Natural killer cell (primary cell): Measurements from ENCODE around the gene EHF. TPM values are rescaled to one million over a fixed set of nuclear protein-coding genes. Genes with fewer than 3 reads are reported as not detected.

Source experiments
- ATAC-seq, 3 donors: fragments of 150-1000 bp in 2 of 3; fragments of 200-7000 bp in 1 of 3; cut with Tn5 transposase; 1 replicate in 1 of 3; 2 replicates in 2 of 3; pipeline ENCODE4 v1.10.0; 2021; ENCODE audit warnings: mild to moderate bottlenecking in 2 of 3, moderate library complexity in 2 of 3
- DNase-seq, 2 donors: peaks; one replicate each; pipeline versions ENCODE4 v3.0.0 to v3.0.0-alpha.2; 2013 to 2021; ENCODE audit warnings: mixed read lengths in 1 of 2
- H3K27ac ChIP-seq: one replicate; pipeline ENCODE4 v1.5.1; 2013; ENCODE audit warnings: mild to moderate bottlenecking, low read length
- H3K27me3 ChIP-seq: one replicate; pipeline ENCODE4 v1.6.1; 2013; ENCODE audit warnings: low read length; ENCODE audit not compliant: control insufficient read depth, insufficient read depth
- H3K36me3 ChIP-seq: one replicate; pipeline ENCODE4 v1.6.1; 2013; ENCODE audit warnings: low read length; ENCODE audit not compliant: control insufficient read depth, insufficient read depth
- H3K4me1 ChIP-seq: one replicate; pipeline ENCODE4 v1.6.1; 2013; ENCODE audit warnings: low read length; ENCODE audit not compliant: control insufficient read depth, insufficient read depth
- H3K4me3 ChIP-seq: one replicate; pipeline ENCODE4 v1.5.1; 2013; ENCODE audit warnings: low read length
- H3K9me3 ChIP-seq: one replicate; pipeline ENCODE4 v1.6.1; 2013; ENCODE audit warnings: low read length; ENCODE audit not compliant: control insufficient read depth, insufficient read depth
- H3K27ac Mint-ChIP-seq, 2 donors: one replicate each; pipeline ENCODE4 v1.8.0; 2022; ENCODE audit warnings: mild to moderate bottlenecking in 2 of 2, mixed read lengths in 2 of 2, moderate library complexity in 1 of 2
- H3K27me3 Mint-ChIP-seq, 2 donors: one replicate each; pipeline ENCODE4 v1.8.0; 2022; ENCODE audit warnings: low read depth in 2 of 2, mixed read lengths in 2 of 2
- H3K36me3 Mint-ChIP-seq: one replicate; pipeline ENCODE4 v1.8.0; 2022; ENCODE audit warnings: mixed read lengths
- H3K4me1 Mint-ChIP-seq, 2 donors: one replicate each; pipeline ENCODE4 v1.8.0; 2022; ENCODE audit warnings: mixed read lengths in 2 of 2
- H3K4me3 Mint-ChIP-seq: one replicate; pipeline ENCODE4 v1.8.0; 2022; ENCODE audit warnings: mild to moderate bottlenecking, moderate library complexity, mixed read lengths
- H3K9me3 Mint-ChIP-seq, 2 donors: one replicate each; pipeline ENCODE4 v1.8.0; 2022; ENCODE audit warnings: mixed read lengths in 2 of 2
- WGBS: methylation state at CpG from one replicate; pipeline ENCODE4 v1.1.7; 2013; ENCODE audit warnings: missing lambda C conversion rate; ENCODE audit not compliant: insufficient coverage; 5-methylcytosine and 5-hydroxymethylcytosine counted together
- intact Hi-C: fragments of 100-400 bp; cut with micrococcal nuclease; formaldehyde crosslinking; loops from one replicate; pipeline ENCODE4 v1.14.2; 2022
- total RNA-seq, 4 donors: library from RNA; stranded (reverse); fragments of 120-200 nt in 1 of 4; gene quantifications; one replicate each; pipeline versions ENCODE4 v1.2.3 to v1.2.4, GENCODE V29; 2013 to 2022
- TF ChIP-seq, protein P1 (sequence below): fragments of 200-600 bp; IDR thresholded peaks from one replicate; pipeline ENCODE4 v1.8.0; 2022; ENCODE audit warnings: antibody characterized with exemption

The EHF gene
- total RNA-seq, 3 donors from 2014 or later (not counting 1 experiment from before 2014, with no cell fraction given): not detected

DNA sequence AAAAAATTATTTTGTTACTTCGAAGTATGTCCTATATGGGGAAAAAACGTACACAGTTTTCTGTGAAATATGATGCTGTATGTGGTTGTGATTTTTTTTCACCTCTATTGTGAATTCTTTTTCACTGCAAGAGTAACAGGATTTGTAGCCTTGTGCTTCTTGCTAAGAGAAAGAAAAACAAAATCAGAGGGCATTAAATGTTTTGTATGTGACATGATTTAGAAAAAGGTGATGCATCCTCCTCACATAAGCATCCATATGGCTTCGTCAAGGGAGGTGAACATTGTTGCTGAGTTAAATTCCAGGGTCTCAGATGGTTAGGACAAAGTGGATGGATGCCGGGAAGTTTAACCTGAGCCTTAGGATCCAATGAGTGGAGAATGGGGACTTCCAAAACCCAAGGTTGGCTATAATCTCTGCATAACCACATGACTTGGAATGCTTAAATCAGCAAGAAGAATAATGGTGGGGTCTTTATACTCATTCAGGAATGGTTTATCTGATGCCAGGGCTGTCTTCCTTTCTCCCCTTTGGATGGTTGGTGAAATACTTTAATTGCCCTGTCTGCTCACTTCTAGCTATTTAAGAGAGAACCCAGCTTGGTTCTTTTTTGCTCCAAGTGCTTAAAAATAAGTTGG lies 38.3 kb downstream of the EHF start:
- Mint-ChIP-seq H3K9me3 (no peaks in the 10 kb centered on the region), H3K4me1 (no peaks in the 10 kb centered on the region), H3K27me3 (peaks cover 73 to 93% of the 10 kb centered on the region in 2 donors), H3K36me3 (no peaks in the 10 kb centered on the region), H3K4me3 (no peak overlapping the region), H3K27ac (no peak overlapping the region)
- H3K27me3 ChIP-seq: peaks cover 4% of the 10 kb centered on the region
- ATAC-seq: no peak
- WGBS: 89% methylated on average over 4 of the region's 4 CpGs
- H3K4me3 ChIP-seq: no peak overlapping the region
- no peaks in the 10 kb centered on the region for H3K4me1 ChIP-seq
- no peak for DNase-seq
- H3K27ac ChIP-seq: no peak overlapping the region
- TF ChIP-seq, protein P1, sequence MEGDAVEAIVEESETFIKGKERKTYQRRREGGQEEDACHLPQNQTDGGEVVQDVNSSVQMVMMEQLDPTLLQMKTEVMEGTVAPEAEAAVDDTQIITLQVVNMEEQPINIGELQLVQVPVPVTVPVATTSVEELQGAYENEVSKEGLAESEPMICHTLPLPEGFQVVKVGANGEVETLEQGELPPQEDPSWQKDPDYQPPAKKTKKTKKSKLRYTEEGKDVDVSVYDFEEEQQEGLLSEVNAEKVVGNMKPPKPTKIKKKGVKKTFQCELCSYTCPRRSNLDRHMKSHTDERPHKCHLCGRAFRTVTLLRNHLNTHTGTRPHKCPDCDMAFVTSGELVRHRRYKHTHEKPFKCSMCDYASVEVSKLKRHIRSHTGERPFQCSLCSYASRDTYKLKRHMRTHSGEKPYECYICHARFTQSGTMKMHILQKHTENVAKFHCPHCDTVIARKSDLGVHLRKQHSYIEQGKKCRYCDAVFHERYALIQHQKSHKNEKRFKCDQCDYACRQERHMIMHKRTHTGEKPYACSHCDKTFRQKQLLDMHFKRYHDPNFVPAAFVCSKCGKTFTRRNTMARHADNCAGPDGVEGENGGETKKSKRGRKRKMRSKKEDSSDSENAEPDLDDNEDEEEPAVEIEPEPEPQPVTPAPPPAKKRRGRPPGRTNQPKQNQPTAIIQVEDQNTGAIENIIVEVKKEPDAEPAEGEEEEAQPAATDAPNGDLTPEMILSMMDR: no peak
- H3K9me3 ChIP-seq: no peaks in the 10 kb centered on the region
- intact Hi-C loops: loop anchor here (10.0 kb wide), 1 partner anchor 426 kb away; no protein-coding TSS in a partner anchor
- no peaks in the 10 kb centered on the region for H3K36me3 ChIP-seq

DNA sequence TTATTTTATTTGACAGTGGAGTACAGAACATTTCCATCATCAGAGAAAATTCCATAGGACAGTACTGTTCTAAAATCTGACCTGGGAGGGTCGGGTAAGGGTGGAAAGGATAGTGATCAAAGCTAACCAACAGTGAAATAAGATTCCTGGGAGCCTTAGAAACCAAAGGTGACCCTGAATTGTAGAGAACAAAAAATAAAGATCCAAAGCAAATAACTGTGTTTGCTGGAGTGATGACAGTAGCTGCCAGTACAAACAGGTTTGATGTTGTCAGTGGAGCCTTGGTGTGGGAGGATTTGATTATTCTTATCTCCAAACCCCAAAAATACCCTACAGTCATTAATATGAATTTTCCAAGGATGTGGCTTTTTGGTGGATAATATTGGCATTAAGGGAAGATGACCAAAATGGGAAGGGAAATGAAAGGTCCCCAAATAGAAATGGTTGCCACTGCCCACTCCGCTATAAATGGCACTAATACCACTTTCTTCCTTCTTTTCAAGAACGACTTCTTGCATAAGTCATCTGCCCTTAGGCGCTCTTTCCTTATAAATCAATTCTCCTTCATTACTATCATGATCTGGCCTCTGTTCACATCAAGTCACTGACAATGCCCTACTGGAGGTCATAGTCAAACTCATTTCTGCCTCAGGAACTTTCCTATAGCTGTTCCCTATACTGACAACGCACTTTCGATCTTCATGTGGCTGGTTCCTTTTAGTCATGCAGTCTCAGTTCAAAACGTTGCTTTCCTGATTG lies 44.4 kb downstream of the EHF start:
- 82% methylated on average over 7 of the region's 7 CpGs for WGBS
- no peaks in the 10 kb centered on the region for H3K27me3 ChIP-seq

DNA sequence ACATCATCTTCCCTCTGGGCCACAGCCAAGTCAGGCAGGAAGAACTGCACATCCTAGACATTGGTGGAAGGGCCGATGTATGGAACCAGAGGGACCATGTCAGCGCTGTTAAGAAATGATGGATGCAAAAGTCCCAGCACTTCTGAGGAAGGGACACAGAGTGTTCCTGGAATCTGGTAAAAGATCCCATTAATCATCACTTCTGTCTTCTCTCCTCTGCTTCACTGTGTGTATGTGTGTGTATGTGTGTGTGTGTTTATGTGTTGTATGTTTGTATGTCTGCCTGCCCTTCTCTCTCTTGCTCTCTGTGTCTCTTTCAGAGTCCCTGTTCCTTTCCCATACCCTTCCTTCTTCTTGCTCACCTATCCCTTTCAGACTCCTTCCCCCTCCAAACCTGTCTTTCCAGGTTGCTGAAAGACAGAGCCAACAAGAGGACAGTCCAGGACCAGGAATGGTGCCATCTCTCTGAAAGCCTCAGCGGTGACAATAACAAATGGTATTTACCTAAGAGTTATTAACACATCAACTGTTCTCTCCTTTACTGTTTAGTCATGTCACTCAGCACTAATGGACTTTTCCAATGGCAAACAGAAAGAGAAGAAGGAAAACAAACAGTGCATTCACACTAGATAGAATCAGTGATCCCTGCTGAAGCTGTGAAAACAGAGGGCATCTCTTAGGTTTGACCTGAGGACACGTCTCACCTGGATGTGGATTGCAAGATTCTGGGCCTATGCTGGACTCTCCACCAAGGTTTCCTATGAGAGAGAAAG lies 47.1 kb downstream of the EHF start:
- Histone ChIP-seq H3K36me3 (no peaks in the 10 kb centered on the region), H3K27ac (no peak overlapping the region), H3K27me3 (no peaks in the 10 kb centered on the region), H3K4me3 (no peak overlapping the region), H3K9me3 (no peaks in the 10 kb centered on the region), H3K4me1 (no peaks in the 10 kb centered on the region)
- H3K4me3 Mint-ChIP-seq: no peak overlapping the region
- H3K27me3 Mint-ChIP-seq: peaks cover 34 to 70% of the 10 kb centered on the region in 2 donors
- ATAC-seq: no peak
- WGBS: 96% methylated on average over 4 of the region's 4 CpGs
- H3K27ac Mint-ChIP-seq: no peak overlapping the region
- intact Hi-C loops: no loop called here
- no peaks in the 10 kb centered on the region for H3K9me3 Mint-ChIP-seq
- no peak for DNase-seq
- H3K4me1 Mint-ChIP-seq: no peaks in the 10 kb centered on the region
- no peaks in the 10 kb centered on the region for H3K36me3 Mint-ChIP-seq
- TF ChIP-seq, protein P1: no peak

More for the DNA sequence above, 44.4 kb downstream of the EHF start:
- H3K9me3 Mint-ChIP-seq: no peaks in the 10 kb centered on the region
- DNase-seq (no peak), ATAC-seq (no peak)
- TF ChIP-seq, protein P1: no peak
- no peaks in the 10 kb centered on the region for H3K36me3 ChIP-seq
- H3K4me1 ChIP-seq: no peaks in the 10 kb centered on the region
- H3K4me3 ChIP-seq: no peak overlapping the region
- no peaks in the 10 kb centered on the region for H3K4me1 Mint-ChIP-seq
- no peak overlapping the region for H3K4me3 Mint-ChIP-seq
- no peak overlapping the region for H3K27ac ChIP-seq
- no peaks in the 10 kb centered on the region for H3K9me3 ChIP-seq
- intact Hi-C loops: no loop called here
- H3K27ac Mint-ChIP-seq: no peak overlapping the region
- H3K27me3 Mint-ChIP-seq: peaks cover 47 to 77% of the 10 kb centered on the region in 2 donors
- H3K36me3 Mint-ChIP-seq: no peaks in the 10 kb centered on the region
